Hepatocyte (in vitro differentiated cells): ENCODE measurements around the gene FAM209A. TPM values are rescaled to one million over a fixed set of nuclear protein-coding genes. Genes with fewer than 3 reads are reported as not detected.
"Not testable (repeated sequence)": the region's sequence is repeated elsewhere in the genome, so short reads cannot be mapped to it uniquely, and the experiment has no call there.

ENCODE experiments used
- DNase-seq: peaks from one replicate; pipeline ENCODE4 v3.0.0-alpha.2; 2016; ENCODE audit warnings: low spot score
- H2AFZ ChIP-seq: fragments of 200-600 bp; sonication (generic); 2 replicates; pipeline ENCODE4 v1.6.0; 2016; ENCODE audit warnings: antibody characterized with exemption, mild to moderate bottlenecking
- H3K27ac ChIP-seq: fragments of 200-600 bp; sonication (generic); 2 replicates; pipeline ENCODE4 v1.5.1; 2016; ENCODE audit warnings: mild to moderate bottlenecking
- H3K27me3 ChIP-seq: fragments of 200-600 bp; sonication (generic); 2 replicates; pipeline ENCODE4 v1.6.1; 2016
- H3K36me3 ChIP-seq: fragments of 200-600 bp; sonication (generic); replicated peaks from 2 replicates; pipeline ENCODE4 v1.5.1; 2016; ENCODE audit warnings: low read depth; ENCODE audit not compliant: insufficient read depth
- H3K4me1 ChIP-seq: fragments of 200-600 bp; sonication (generic); 2 replicates; pipeline ENCODE4 v1.5.1; 2016; ENCODE audit warnings: mild to moderate bottlenecking, moderate library complexity; ENCODE audit not compliant: insufficient read depth
- H3K4me2 ChIP-seq: fragments of 200-600 bp; sonication (generic); 2 replicates; pipeline ENCODE4 v1.6.0; 2016
- H3K4me3 ChIP-seq: fragments of 200-600 bp; sonication (generic); 2 replicates; pipeline ENCODE4 v1.5.1; 2016; ENCODE audit warnings: mild to moderate bottlenecking
- H3K79me2 ChIP-seq: fragments of 200-600 bp; sonication (generic); 2 replicates; pipeline ENCODE4 v1.6.0; 2017; ENCODE audit warnings: mild to moderate bottlenecking
- H3K9me2 ChIP-seq: fragments of 200-600 bp; sonication (generic); replicated peaks from 2 replicates; pipeline ENCODE4 v1.6.0; 2017; ENCODE audit warnings: mild to moderate bottlenecking; ENCODE audit not compliant: insufficient read depth
- H3K9me3 ChIP-seq: fragments of 200-600 bp; sonication (generic); 2 replicates; pipeline ENCODE4 v1.5.1; 2016; ENCODE audit warnings: low read depth, mild to moderate bottlenecking
- H4K20me1 ChIP-seq: fragments of 200-600 bp; sonication (generic); 2 replicates; pipeline ENCODE4 v1.6.0; 2016; ENCODE audit warnings: mild to moderate bottlenecking; ENCODE audit not compliant: insufficient read depth, poor library complexity, severe bottlenecking
- CTCF ChIP-seq: fragments of 200-600 bp; sonication (generic); IDR thresholded peaks from 2 replicates; pipeline ENCODE4 v1.5.1; 2016; ENCODE audit warnings: antibody characterized with exemption, mild to moderate bottlenecking; ENCODE audit not compliant: poor library complexity
- EZH2 ChIP-seq: fragments of 200-600 bp; sonication (generic); IDR thresholded peaks from 2 replicates; pipeline ENCODE4 v1.6.1; 2016; ENCODE audit warnings: antibody characterized with exemption, mild to moderate bottlenecking, borderline replicate concordance
- EZH2phosphoT487 ChIP-seq: fragments of 200-600 bp; sonication (generic); IDR thresholded peaks from one replicate; pipeline ENCODE4 v1.6.1; 2018; ENCODE audit warnings: antibody characterized with exemption, mild to moderate bottlenecking, low read depth, moderate library complexity; ENCODE audit not compliant: unreplicated experiment, severe bottlenecking
- WGBS: methylation state at CpG from one replicate; pipeline ENCODE4 v1.1.6; 2016; ENCODE audit warnings: low lambda C conversion rate; ENCODE audit errors: missing lambda C conversion rate; 5-methylcytosine and 5-hydroxymethylcytosine counted together
- polyA plus RNA-seq: library from polyadenylated mRNA; unstranded; fragments of >200 nt; fragmentation: Nextera tagmentation; extraction: Ambion mirVana; gene quantifications from 2 replicates; pipeline ENCODE4 v1.2.1, GENCODE V29; 2016
- total RNA-seq: library from RNA; depleted of rRNA; stranded (reverse); fragments of >200 nt; gene quantifications from 2 replicates; pipeline ENCODE4 v1.2.3, GENCODE V29; 2014

FAM209A gene
- total and polyA plus RNA-seq, 2 experiments from 2014 or later = not detected

GRCh38 chr20:56552911-56553629 lies 28.5 kb downstream of the FAM209A start:
- DNase-seq = no peak
- H3K27ac ChIP-seq = no peak overlapping the region
- 69% methylated on average over 8 of the region's 8 CpGs for WGBS

GRCh38 chr20:56554869-56555268 lies 30.3 kb downstream of the FAM209A start:
- no peaks in the 10 kb centered on the region for H3K27me3 ChIP-seq
- H3K4me1 ChIP-seq = no peaks in the 10 kb centered on the region
- H4K20me1 ChIP-seq = no peaks in the 10 kb centered on the region
- H3K9me3 ChIP-seq = no peaks in the 10 kb centered on the region
- 38% methylated on average over 4 of the region's 4 CpGs for WGBS
- no peak overlapping the region for H3K4me2 ChIP-seq
- H3K9me2 ChIP-seq = no peaks in the 10 kb centered on the region
- no peaks in the 10 kb centered on the region for H3K79me2 ChIP-seq
- H3K4me3 ChIP-seq = no peak overlapping the region
- no peaks in the 10 kb centered on the region for H3K36me3 ChIP-seq
- TF ChIP-seq CTCF = no peak
- no peak for TF ChIP-seq EZH2phosphoT487
- TF ChIP-seq EZH2 = no peak
- peak; percentile 75 for DNase-seq
- H3K27ac ChIP-seq = no peak overlapping the region
- H2AFZ ChIP-seq = no peak overlapping the region

More at GRCh38 chr20:56552911-56553629, 28.5 kb downstream of the FAM209A start:
- Histone ChIP-seq H4K20me1 (no peaks in the 10 kb centered on the region), H3K4me2 (no peak overlapping the region), H3K36me3 (no peaks in the 10 kb centered on the region), H2AFZ (no peak overlapping the region), H3K4me1 (no peaks in the 10 kb centered on the region), H3K79me2 (no peaks in the 10 kb centered on the region), H3K9me2 (no peaks in the 10 kb centered on the region), H3K9me3 (no peaks in the 10 kb centered on the region), H3K27me3 (no peaks in the 10 kb centered on the region), H3K4me3 (no peak overlapping the region)
- no peak for TF ChIP-seq CTCF
- no peak for TF ChIP-seq EZH2
- no peak for TF ChIP-seq EZH2phosphoT487

GRCh38 chr20:56558968-56559367 lies 34.4 kb downstream of the FAM209A start:
- Histone ChIP-seq H3K4me2 (no peak overlapping the region), H3K27me3 (no peaks in the 10 kb centered on the region), H3K27ac (no peak overlapping the region), H3K9me2 (no peaks in the 10 kb centered on the region), H3K79me2 (no peaks in the 10 kb centered on the region), H3K9me3 (no peaks in the 10 kb centered on the region), H3K4me1 (no peaks in the 10 kb centered on the region), H3K4me3 (no peak overlapping the region), H3K36me3 (no peaks in the 10 kb centered on the region), H2AFZ (no peak overlapping the region), H4K20me1 (no peaks in the 10 kb centered on the region)
- DNase-seq = no peak
- WGBS = 76% methylated on average over 6 of the region's 6 CpGs
- TF ChIP-seq CTCF (no peak), EZH2 (no peak), EZH2phosphoT487 (no peak)

- not testable (repeated sequence) for H3K79me2 ChIP-seq, H3K9me2 ChIP-seq, H3K27me3 ChIP-seq, DNase-seq, H3K27ac ChIP-seq, H3K9me3 ChIP-seq, H4K20me1 ChIP-seq, H3K4me2 ChIP-seq, H3K4me1 ChIP-seq, H2AFZ ChIP-seq, H3K36me3 ChIP-seq, H3K4me3 ChIP-seq
- over 99% methylated on average over 6 of the region's 6 CpGs for WGBS
These were observed 40.0 kb downstream of the FAM209A start for GRCh38 chr20:56564526-56564925.
